Large intestine (tissue), 3 donors: ENCODE measurements around the gene MEP1A. TPM values are rescaled to one million over a fixed set of nuclear protein-coding genes. Genes with fewer than 3 reads are reported as not detected.
"Not testable (repeated sequence)": the region's sequence is repeated elsewhere in the genome, so short reads cannot be mapped to it uniquely, and the experiment has no call there.

Source experiments
- DNase-seq, 2 donors: peaks; one replicate each; pipeline versions ENCODE4 v3.0.0 to v3.0.0-alpha.2; 2013
- H3K27ac ChIP-seq: one replicate; pipeline ENCODE4 v1.5.1; 2013; ENCODE audit warnings: low read length
- H3K27me3 ChIP-seq: 2 replicates; pipeline ENCODE4 v1.6.1; 2013; ENCODE audit warnings: low read length; ENCODE audit not compliant: control insufficient read depth, insufficient read depth
- H3K36me3 ChIP-seq: 2 replicates; pipeline ENCODE4 v1.6.1; 2013; ENCODE audit warnings: low read length; ENCODE audit not compliant: control insufficient read depth, insufficient read depth
- H3K4me1 ChIP-seq: one replicate; pipeline ENCODE4 v1.6.1; 2013; ENCODE audit warnings: low read length; ENCODE audit not compliant: control insufficient read depth, insufficient read depth
- H3K4me3 ChIP-seq: one replicate; pipeline ENCODE4 v1.5.1; 2013; ENCODE audit warnings: low read length
- H3K9me3 ChIP-seq: one replicate; pipeline ENCODE4 v1.6.1; 2013; ENCODE audit warnings: mild to moderate bottlenecking, low read depth, low read length, moderate library complexity; ENCODE audit not compliant: control insufficient read depth
- WGBS: methylation state at CpG from one replicate; pipeline ENCODE4 v1.1.5; 2013; ENCODE audit warnings: low lambda C conversion rate; ENCODE audit not compliant: insufficient coverage; 5-methylcytosine and 5-hydroxymethylcytosine counted together
- polyA plus RNA-seq: library from polyadenylated mRNA; unstranded; fragments of 120-200 nt; gene quantifications from one replicate; pipeline ENCODE4 v1.2.1, GENCODE V29; 2013

The MEP1A gene
- polyA plus RNA-seq, 1 donor: 649 TPM

DNA sequence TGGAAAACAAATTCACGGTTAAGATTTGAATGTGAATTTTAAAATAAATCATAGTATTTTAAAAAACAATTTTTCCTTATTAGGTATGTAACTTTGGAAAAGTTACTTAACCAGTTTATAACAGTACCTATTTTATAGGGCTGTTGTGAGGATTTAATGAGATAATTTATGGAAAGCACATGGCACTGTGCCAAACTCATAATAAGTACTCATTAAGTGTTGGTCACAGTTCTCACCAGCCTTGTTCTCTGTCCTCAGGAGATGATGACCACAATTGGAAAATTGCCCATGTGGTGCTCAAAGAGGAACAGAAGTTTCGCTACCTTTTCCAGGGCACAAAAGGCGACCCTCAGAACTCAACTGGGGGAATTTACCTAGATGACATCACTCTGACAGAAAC, 39.6 kb downstream of the MEP1A start:
- Histone ChIP-seq H3K27me3 (no peaks in the 10 kb centered on the region), H3K36me3 (peaks cover 71% of the 10 kb centered on the region), H3K4me3 (no peak overlapping the region), H3K27ac (no peak overlapping the region), H3K4me1 (peaks cover 7% of the 10 kb centered on the region), H3K9me3 (no peaks in the 10 kb centered on the region)
- WGBS: no CpG with 5 or more reads among the region's 3 CpGs
- DNase-seq: no peak

- H3K36me3 ChIP-seq: peaks cover 76% of the 10 kb centered on the region
- WGBS: 86% methylated on average over 1 of the region's 7 CpGs
- not testable (repeated sequence) for H3K4me3 ChIP-seq, DNase-seq, H3K9me3 ChIP-seq, H3K4me1 ChIP-seq, H3K27me3 ChIP-seq, H3K27ac ChIP-seq
These were observed 41.2 kb downstream of the MEP1A start for GRCh38 chr6:46834257-46834916.

DNA sequence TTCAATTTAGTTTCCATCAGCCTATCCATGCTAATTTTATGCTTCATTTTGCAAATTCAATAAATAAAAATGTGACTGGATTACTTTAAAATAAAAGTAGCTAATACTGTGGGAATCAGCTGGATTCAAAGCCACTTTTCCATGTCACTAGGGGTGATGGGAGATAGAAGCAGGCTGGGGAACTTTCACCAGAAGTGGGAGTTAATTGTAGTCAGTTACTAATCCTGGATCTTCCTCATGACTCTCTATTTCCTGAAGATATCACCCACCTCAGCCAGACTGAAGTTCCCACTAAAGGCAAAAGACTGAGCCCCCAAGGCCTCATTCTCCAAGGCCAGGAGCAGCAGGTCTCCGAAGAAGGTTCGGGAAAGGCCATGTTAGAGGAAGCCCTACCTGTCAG, 41.8 kb downstream of the MEP1A start:
- DNase-seq, H3K9me3 ChIP-seq, H3K4me1 ChIP-seq, H3K27me3 ChIP-seq, H3K27ac ChIP-seq, H3K4me3 ChIP-seq: not testable (repeated sequence)
- no CpG with 5 or more reads among the region's 2 CpGs for WGBS
- peaks cover 73% of the 10 kb centered on the region for H3K36me3 ChIP-seq

DNA sequence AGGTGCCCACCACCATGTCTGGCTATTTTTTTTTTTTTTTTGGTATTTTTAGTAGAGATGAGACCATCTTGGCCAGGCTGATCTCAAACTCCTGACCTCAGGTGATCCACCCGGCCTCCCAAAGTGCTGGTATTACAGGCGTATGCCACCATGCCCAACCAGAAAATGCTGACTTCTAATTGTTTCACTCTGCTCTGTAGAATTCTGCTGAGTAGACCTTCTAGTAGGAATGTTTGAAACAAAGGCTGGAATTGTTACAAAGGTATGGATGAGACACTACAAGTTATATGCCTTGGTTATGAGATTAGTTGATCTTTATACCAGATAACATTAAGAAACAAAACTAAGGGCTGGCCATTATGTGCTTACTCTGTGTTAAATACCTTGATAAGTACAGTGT, 44.8 kb downstream of the MEP1A start:
- Histone ChIP-seq H3K27ac (no peak overlapping the region), H3K36me3 (peaks cover 58% of the 10 kb centered on the region), H3K4me1 (no peaks in the 10 kb centered on the region), H3K4me3 (no peak overlapping the region), H3K9me3 (peaks cover 5% of the 10 kb centered on the region), H3K27me3 (no peaks in the 10 kb centered on the region)
- no CpG with 5 or more reads among the region's 2 CpGs for WGBS
- DNase-seq: no peak

DNA sequence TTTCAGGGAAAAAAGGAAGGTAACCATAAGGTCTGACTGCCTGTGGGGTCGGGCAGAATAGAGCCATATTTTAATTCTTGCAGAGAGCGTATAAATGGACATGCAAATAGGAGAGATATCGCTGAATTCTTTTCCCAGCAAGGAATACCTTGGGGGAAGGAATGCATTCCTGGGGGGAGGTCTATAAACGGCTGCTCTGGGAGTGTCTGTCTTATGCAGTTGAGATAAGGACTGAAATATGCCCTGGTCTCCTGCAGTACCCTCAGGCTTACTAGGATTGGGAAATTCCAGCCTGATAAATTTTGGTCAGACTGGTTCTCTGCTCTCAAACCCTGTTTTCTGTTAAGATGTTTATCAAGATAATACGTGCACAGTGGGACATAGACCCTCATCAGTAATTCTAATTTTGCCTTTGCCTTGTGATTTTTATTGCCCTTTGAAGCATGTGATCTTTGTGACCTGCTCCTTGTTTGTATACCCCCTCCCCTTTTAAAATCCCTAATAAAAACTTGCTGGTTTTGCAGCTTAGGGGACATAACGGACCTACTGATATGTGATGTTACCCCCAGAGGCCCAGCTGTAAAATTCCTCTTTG, 49.2 kb downstream of the MEP1A start:
- not testable (repeated sequence) for H3K4me1 ChIP-seq, H3K27ac ChIP-seq, H3K27me3 ChIP-seq, H3K4me3 ChIP-seq, DNase-seq, H3K9me3 ChIP-seq
- 67% methylated on average over 2 of the region's 6 CpGs for WGBS
- H3K36me3 ChIP-seq: peaks cover 25% of the 10 kb centered on the region

DNA sequence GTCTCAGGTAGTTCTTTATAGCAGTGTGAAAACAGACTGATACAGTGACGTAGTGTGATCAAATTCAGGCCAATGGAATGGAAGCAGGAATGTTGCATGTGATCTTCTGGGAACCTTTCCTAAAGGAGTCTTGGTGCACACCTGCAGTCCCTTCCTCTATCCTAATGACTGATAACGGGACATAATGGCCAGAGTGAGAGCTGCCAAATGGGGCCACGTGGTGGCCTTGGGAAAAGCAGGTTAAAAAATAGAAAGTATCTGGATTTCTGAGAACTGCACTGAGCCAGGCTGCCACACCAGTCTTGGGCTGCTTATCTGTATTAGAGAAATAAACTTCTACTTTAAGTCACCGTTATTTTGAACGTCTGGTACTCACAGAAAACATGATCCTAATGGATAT, 51.9 kb downstream of the MEP1A start:
- H3K4me3 ChIP-seq: no peak overlapping the region
- no peaks in the 10 kb centered on the region for H3K27me3 ChIP-seq
- peaks cover 3% of the 10 kb centered on the region for H3K4me1 ChIP-seq
- 88% methylated on average over 1 of the region's 5 CpGs for WGBS
- H3K27ac ChIP-seq: no peak overlapping the region
- H3K9me3 ChIP-seq: peaks cover 2% of the 10 kb centered on the region
- H3K36me3 ChIP-seq: peaks cover 3% of the 10 kb centered on the region
- DNase-seq: no peak

- H3K27ac ChIP-seq: peak overlapping the region; percentile 74
- peak overlapping the region; percentile 1 for H3K4me3 ChIP-seq
- no peaks in the 10 kb centered on the region for H3K9me3 ChIP-seq
- H3K36me3 ChIP-seq: no peaks in the 10 kb centered on the region
- DNase-seq: peak; percentile 86 to 91
- peaks cover 3% of the 10 kb centered on the region for H3K4me1 ChIP-seq
- WGBS: 20% methylated on average over 1 of the region's 25 CpGs
- no peaks in the 10 kb centered on the region for H3K27me3 ChIP-seq
These were observed 55.6 kb downstream of the MEP1A start for GRCh38 chr6:46848684-46849360.

DNA sequence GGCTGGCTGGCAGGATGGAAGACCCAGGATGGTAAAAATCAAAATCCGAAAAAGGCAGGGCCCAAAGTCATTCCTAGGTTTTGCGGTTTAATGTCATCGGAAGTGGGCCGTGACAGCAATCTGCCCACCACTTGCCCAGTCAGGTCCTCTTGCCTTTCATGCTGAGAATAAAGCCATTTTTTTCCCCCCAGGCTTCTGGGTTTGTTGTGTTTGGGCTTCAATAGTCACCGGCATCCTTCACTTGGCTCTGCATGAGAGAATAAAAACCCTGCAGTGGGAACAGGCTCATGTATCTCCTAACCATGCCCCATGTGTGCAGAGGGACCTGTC, 56.1 kb downstream of the MEP1A start:
- no peak for DNase-seq
- Histone ChIP-seq H3K27ac (no peak overlapping the region), H3K36me3 (no peaks in the 10 kb centered on the region), H3K4me1 (peaks cover 3% of the 10 kb centered on the region), H3K9me3 (no peaks in the 10 kb centered on the region), H3K4me3 (no peak overlapping the region), H3K27me3 (no peaks in the 10 kb centered on the region)
- no CpG with 5 or more reads among the region's 5 CpGs for WGBS

DNA sequence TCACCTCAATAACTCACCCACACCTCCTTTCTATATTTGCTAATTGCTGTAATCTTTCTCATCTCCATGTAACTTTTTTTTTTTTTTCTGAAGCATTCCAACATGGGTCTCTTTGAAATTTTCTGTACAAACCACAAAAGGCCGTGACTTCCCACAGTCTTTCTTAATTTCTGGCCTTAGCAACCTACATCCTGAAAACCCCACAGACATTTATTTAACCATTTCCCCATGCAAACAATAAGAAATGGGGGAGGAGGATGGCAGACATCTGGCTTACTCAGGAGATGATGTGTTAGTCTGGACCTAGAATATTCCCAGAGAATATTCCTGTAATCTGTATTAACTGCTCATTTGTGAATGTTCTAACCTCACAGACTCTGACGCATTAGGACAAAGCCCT, 57.6 kb downstream of the MEP1A start:
- no peak for DNase-seq
- Histone ChIP-seq H3K9me3 (no peaks in the 10 kb centered on the region), H3K4me3 (no peak overlapping the region), H3K27ac (no peak overlapping the region), H3K36me3 (no peaks in the 10 kb centered on the region), H3K27me3 (no peaks in the 10 kb centered on the region), H3K4me1 (peaks cover 3% of the 10 kb centered on the region)
- WGBS: 100% methylated on average over 1 of the region's 2 CpGs

DNA sequence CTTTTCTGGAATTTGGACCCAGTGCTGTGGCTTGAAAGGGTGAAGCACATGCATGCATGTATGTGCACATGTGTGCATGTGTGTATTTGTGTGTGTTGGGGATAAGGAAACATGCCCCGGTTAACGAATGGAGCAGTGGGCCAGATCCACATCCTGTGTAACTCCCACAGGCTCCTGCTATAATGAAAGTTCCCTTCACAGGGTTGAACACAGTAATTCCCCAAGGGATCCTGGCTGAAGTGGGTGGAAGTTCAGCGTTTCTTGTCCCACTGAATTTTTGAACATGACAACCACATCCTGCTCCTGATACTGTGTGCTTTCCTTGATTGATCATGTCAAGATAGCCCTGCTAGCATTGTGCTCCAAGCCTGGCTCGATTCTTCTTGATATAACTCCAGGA, 58.4 kb downstream of the MEP1A start:
- H3K9me3 ChIP-seq, H3K4me3 ChIP-seq, H3K27me3 ChIP-seq, H3K4me1 ChIP-seq, DNase-seq, H3K36me3 ChIP-seq, H3K27ac ChIP-seq: not testable (repeated sequence)
- WGBS: no CpG with 5 or more reads among the region's 4 CpGs

GRCh38 chr6:46855966-46856365, 62.8 kb downstream of the MEP1A start:
- H3K36me3 ChIP-seq, H3K4me3 ChIP-seq, DNase-seq, H3K27me3 ChIP-seq, H3K4me1 ChIP-seq, H3K9me3 ChIP-seq, H3K27ac ChIP-seq: not testable (repeated sequence)
- 60% methylated on average over 1 of the region's 1 CpG for WGBS
